PFSK-1 (cell line): ENCODE results near the gene NRIP1.

Experiments
- POLR2AphosphoS5 ChIP-seq: IDR thresholded peaks from 2 replicates; pipeline ENCODE4 v1.6.1; 2012; ENCODE audit warnings: low read depth, mild to moderate bottlenecking, control low read depth, low read length, moderate library complexity
- TAF1 ChIP-seq: IDR thresholded peaks from 2 replicates; pipeline ENCODE4 v1.6.1; 2012; ENCODE audit warnings: low read length, control low read depth, borderline replicate concordance; ENCODE audit not compliant: insufficient read depth
- TF ChIP-seq, protein P1 (sequence below), 2 experiments: IDR thresholded peaks; 2 replicates each; pipeline versions ENCODE4 v1.6.1 to v1.8.0; 2011 to 2012; ENCODE audit warnings: low read depth in 2 of 2, low read length in 2 of 2, control low read depth in 1 of 2, inconsistent platforms in 1 of 2, mild to moderate bottlenecking in 1 of 2, moderate library complexity in 1 of 2; ENCODE audit not compliant: insufficient read depth in 1 of 2

- TF ChIP-seq POLR2AphosphoS5 = no peak
- TF ChIP-seq TAF1 = no peak
- TF ChIP-seq, protein P1, sequence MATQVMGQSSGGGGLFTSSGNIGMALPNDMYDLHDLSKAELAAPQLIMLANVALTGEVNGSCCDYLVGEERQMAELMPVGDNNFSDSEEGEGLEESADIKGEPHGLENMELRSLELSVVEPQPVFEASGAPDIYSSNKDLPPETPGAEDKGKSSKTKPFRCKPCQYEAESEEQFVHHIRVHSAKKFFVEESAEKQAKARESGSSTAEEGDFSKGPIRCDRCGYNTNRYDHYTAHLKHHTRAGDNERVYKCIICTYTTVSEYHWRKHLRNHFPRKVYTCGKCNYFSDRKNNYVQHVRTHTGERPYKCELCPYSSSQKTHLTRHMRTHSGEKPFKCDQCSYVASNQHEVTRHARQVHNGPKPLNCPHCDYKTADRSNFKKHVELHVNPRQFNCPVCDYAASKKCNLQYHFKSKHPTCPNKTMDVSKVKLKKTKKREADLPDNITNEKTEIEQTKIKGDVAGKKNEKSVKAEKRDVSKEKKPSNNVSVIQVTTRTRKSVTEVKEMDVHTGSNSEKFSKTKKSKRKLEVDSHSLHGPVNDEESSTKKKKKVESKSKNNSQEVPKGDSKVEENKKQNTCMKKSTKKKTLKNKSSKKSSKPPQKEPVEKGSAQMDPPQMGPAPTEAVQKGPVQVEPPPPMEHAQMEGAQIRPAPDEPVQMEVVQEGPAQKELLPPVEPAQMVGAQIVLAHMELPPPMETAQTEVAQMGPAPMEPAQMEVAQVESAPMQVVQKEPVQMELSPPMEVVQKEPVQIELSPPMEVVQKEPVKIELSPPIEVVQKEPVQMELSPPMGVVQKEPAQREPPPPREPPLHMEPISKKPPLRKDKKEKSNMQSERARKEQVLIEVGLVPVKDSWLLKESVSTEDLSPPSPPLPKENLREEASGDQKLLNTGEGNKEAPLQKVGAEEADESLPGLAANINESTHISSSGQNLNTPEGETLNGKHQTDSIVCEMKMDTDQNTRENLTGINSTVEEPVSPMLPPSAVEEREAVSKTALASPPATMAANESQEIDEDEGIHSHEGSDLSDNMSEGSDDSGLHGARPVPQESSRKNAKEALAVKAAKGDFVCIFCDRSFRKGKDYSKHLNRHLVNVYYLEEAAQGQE (IDR thresholded peaks at IDR 0.05; ENCODE audit: insufficient read depth in 1 of 2, low read depth in 2 of 2, low read length in 2 of 2) = no peak
These were observed 11.3 kb downstream of the NRIP1 start for GRCh38 chr21:15053500-15053899.
